NCI-H2107 (cell line): Measurements from ENCODE around the gene SMARCB1.

Source experiments
- DNase-seq: peaks from one replicate; lab custom pipeline; 2025; lab: John Stamatoyannopoulos, UW

Gene SMARCB1

GRCh38 chr22:23803001-23803819 lies 16.4 kb downstream of the SMARCB1 start:
- DNase-seq: no peak

GRCh38 chr22:23804781-23805291 lies 18.1 kb downstream of the SMARCB1 start:
- DNase-seq: no peak

- DNase-seq: no peak
Measured at GRCh38 chr22:23806837-23807236, 20.1 kb downstream of the SMARCB1 start.

- no peak for DNase-seq
Measured at GRCh38 chr22:23812378-23812777, 25.6 kb downstream of the SMARCB1 start.

GRCh38 chr22:23815541-23816155 lies 28.9 kb downstream of the SMARCB1 start:
- no peak for DNase-seq

GRCh38 chr22:23816156-23816976 lies 29.6 kb downstream of the SMARCB1 start:
- DNase-seq: no peak

GRCh38 chr22:23817146-23817545 lies 30.4 kb downstream of the SMARCB1 start:
- no peak for DNase-seq

- DNase-seq: no peak
Measured at GRCh38 chr22:23818541-23818940, 31.8 kb downstream of the SMARCB1 start.

GRCh38 chr22:23820748-23821211 lies 34.0 kb downstream of the SMARCB1 start:
- DNase-seq: no peak

- no peak for DNase-seq
Measured at GRCh38 chr22:23822101-23822671, 35.4 kb downstream of the SMARCB1 start.

GRCh38 chr22:23823331-23823791 lies 36.6 kb downstream of the SMARCB1 start:
- no peak for DNase-seq

- no peak for DNase-seq
Measured at GRCh38 chr22:23824476-23825245, 37.9 kb downstream of the SMARCB1 start.

GRCh38 chr22:23825246-23825905 lies 38.6 kb downstream of the SMARCB1 start:
- DNase-seq: no peak

- DNase-seq: no peak
Measured at GRCh38 chr22:23826510-23827350, 40.0 kb downstream of the SMARCB1 start.

GRCh38 chr22:23827351-23827995 lies 40.7 kb downstream of the SMARCB1 start:
- DNase-seq: no peak

GRCh38 chr22:23828800-23829680 lies 42.3 kb downstream of the SMARCB1 start:
- no peak for DNase-seq

GRCh38 chr22:23829845-23830372 lies 43.1 kb downstream of the SMARCB1 start:
- no peak for DNase-seq

GRCh38 chr22:23831261-23831660 lies 44.5 kb downstream of the SMARCB1 start:
- DNase-seq: no peak
